ENCODE measurements around the gene MYO6. TPM values are rescaled to one million over a fixed set of nuclear protein-coding genes. Genes with fewer than 3 reads are reported as not detected.

Gene MYO6
- total RNA-seq, 1 experiment from 2014 or later = 122 TPM

GRCh38 chr6:75766387-75766786 is 17.3 kb downstream of the MYO6 start:
- Mint-ChIP-seq H3K4me1 (ENCODE audit: low read depth, unreplicated experiment) (peaks cover 21% of the 10 kb centered on the region), H3K27ac (ENCODE audit: unreplicated experiment) (no peak overlapping the region), H3K4me3 (ENCODE audit: low read depth, unreplicated experiment) (no peak overlapping the region), H3K27me3 (ENCODE audit: unreplicated experiment) (no peaks in the 10 kb centered on the region), H3K9me3 (ENCODE audit: low read depth, unreplicated experiment) (no peaks in the 10 kb centered on the region), H3K36me3 (ENCODE audit: insufficient read depth, unreplicated experiment) (peaks cover 6% of the 10 kb centered on the region)
- no peak for TF ChIP-seq CTCF (IDR thresholded peaks at IDR 0.05; ENCODE audit: unreplicated experiment)
- BruUV-seq (replicated peaks) = no TSS peak
- CTCF ChIA-PET = no interaction called here
- DNase-seq = no peak
- intact Hi-C loops (cut with micrococcal nuclease; ENCODE audit: unreplicated experiment) = no loop called here

GRCh38 chr6:75770844-75771243 is 21.8 kb downstream of the MYO6 start:
- intact Hi-C loops (cut with micrococcal nuclease; ENCODE audit: unreplicated experiment) = no loop called here
- H3K36me3 Mint-ChIP-seq (ENCODE audit: insufficient read depth, unreplicated experiment) = peaks cover 6% of the 10 kb centered on the region
- DNase-seq = no peak
- peaks cover 9% of the 10 kb centered on the region for H3K4me1 Mint-ChIP-seq (ENCODE audit: low read depth, unreplicated experiment)
- no peak for TF ChIP-seq CTCF (IDR thresholded peaks at IDR 0.05; ENCODE audit: unreplicated experiment)
- H3K9me3 Mint-ChIP-seq (ENCODE audit: low read depth, unreplicated experiment) = no peaks in the 10 kb centered on the region
- no peak overlapping the region for H3K4me3 Mint-ChIP-seq (ENCODE audit: low read depth, unreplicated experiment)
- H3K27ac Mint-ChIP-seq (ENCODE audit: unreplicated experiment) = no peak overlapping the region
- BruUV-seq (replicated peaks) = no TSS peak
- CTCF ChIA-PET = interaction anchor here (0.6 kb wide), 1 partner anchor 208 kb away, joined by 6 read pairs; no protein-coding TSS in a partner anchor
- H3K27me3 Mint-ChIP-seq (ENCODE audit: unreplicated experiment) = no peaks in the 10 kb centered on the region

- intact Hi-C loops (cut with micrococcal nuclease; ENCODE audit: unreplicated experiment) = no loop called here
- Mint-ChIP-seq H3K9me3 (ENCODE audit: low read depth, unreplicated experiment) (no peaks in the 10 kb centered on the region), H3K4me1 (ENCODE audit: low read depth, unreplicated experiment) (peaks cover 17% of the 10 kb centered on the region), H3K4me3 (ENCODE audit: low read depth, unreplicated experiment) (no peak overlapping the region), H3K27me3 (ENCODE audit: unreplicated experiment) (no peaks in the 10 kb centered on the region), H3K36me3 (ENCODE audit: insufficient read depth, unreplicated experiment) (no peaks in the 10 kb centered on the region), H3K27ac (ENCODE audit: unreplicated experiment) (no peak overlapping the region)
- CTCF ChIA-PET = no interaction called here
- no peak for TF ChIP-seq CTCF (IDR thresholded peaks at IDR 0.05; ENCODE audit: unreplicated experiment)
- no peak for DNase-seq
- BruUV-seq (replicated peaks) = no TSS peak
Observed at GRCh38 chr6:75775219-75775618, 26.2 kb downstream of the MYO6 start.

- BruUV-seq (replicated peaks) = no TSS peak
- no peak overlapping the region for H3K4me3 Mint-ChIP-seq (ENCODE audit: low read depth, unreplicated experiment)
- intact Hi-C loops (cut with micrococcal nuclease; ENCODE audit: unreplicated experiment) = no loop called here
- peaks cover 26% of the 10 kb centered on the region for H3K4me1 Mint-ChIP-seq (ENCODE audit: low read depth, unreplicated experiment)
- no peaks in the 10 kb centered on the region for H3K36me3 Mint-ChIP-seq (ENCODE audit: insufficient read depth, unreplicated experiment)
- H3K9me3 Mint-ChIP-seq (ENCODE audit: low read depth, unreplicated experiment) = no peaks in the 10 kb centered on the region
- TF ChIP-seq CTCF (IDR thresholded peaks at IDR 0.05; ENCODE audit: unreplicated experiment) = no peak
- CTCF ChIA-PET = interaction anchor here (1.1 kb wide), 1 partner anchor 119 kb away, joined by 3 read pairs; no protein-coding TSS in a partner anchor
- no peak for DNase-seq
- no peaks in the 10 kb centered on the region for H3K27me3 Mint-ChIP-seq (ENCODE audit: unreplicated experiment)
- no peak overlapping the region for H3K27ac Mint-ChIP-seq (ENCODE audit: unreplicated experiment)
Observed at GRCh38 chr6:75776461-75776860, 27.4 kb downstream of the MYO6 start.

Measured in Calu3 (cell line).